ACC112 (cell line): Measurements from ENCODE around the gene RBSN.
A peak's percentile ranks its signal among the peaks of the same experiment; 100 is the strongest.

Experiments used
- H2AFZ ChIP-seq: fragments of 200-600 bp; sonication (generic); one replicate; pipeline ENCODE4 v1.6.0; 2017; ENCODE audit warnings: antibody characterized with exemption, low read length; ENCODE audit not compliant: unreplicated experiment
- H3K27ac ChIP-seq: fragments of 200-600 bp; sonication (generic); 2 replicates; pipeline ENCODE4 v1.5.1; 2014; ENCODE audit warnings: low read depth, mild to moderate bottlenecking, antibody characterized with exemption, low read length, moderate library complexity
- H3K27me3 ChIP-seq: fragments of 200-600 bp; sonication (generic); 2 replicates; pipeline ENCODE4 v1.6.1; 2014; ENCODE audit warnings: mild to moderate bottlenecking, antibody characterized with exemption, low read length, moderate library complexity, mixed read lengths; ENCODE audit not compliant: insufficient read depth
- H3K36me3 ChIP-seq: fragments of 200-600 bp; sonication (generic); 2 replicates; pipeline ENCODE4 v1.6.1; 2016; ENCODE audit warnings: mild to moderate bottlenecking, antibody characterized with exemption, low read length, moderate library complexity, mixed read lengths; ENCODE audit not compliant: insufficient read depth
- H3K4me1 ChIP-seq: fragments of 200-600 bp; sonication (generic); one replicate; pipeline ENCODE4 v1.6.1; 2016; ENCODE audit warnings: low read length, mixed read lengths; ENCODE audit not compliant: insufficient read depth, unreplicated experiment, control insufficient read depth
- H3K4me3 ChIP-seq: fragments of 200-600 bp; sonication (generic); 2 replicates; pipeline ENCODE4 v1.5.1; 2014; ENCODE audit warnings: mild to moderate bottlenecking, low read depth, low read length
- H3K79me2 ChIP-seq: fragments of 200-600 bp; sonication (generic); one replicate; pipeline ENCODE4 v1.6.0; 2016; ENCODE audit warnings: low read length; ENCODE audit not compliant: control insufficient read depth, unreplicated experiment, insufficient read depth

RBSN gene

DNA sequence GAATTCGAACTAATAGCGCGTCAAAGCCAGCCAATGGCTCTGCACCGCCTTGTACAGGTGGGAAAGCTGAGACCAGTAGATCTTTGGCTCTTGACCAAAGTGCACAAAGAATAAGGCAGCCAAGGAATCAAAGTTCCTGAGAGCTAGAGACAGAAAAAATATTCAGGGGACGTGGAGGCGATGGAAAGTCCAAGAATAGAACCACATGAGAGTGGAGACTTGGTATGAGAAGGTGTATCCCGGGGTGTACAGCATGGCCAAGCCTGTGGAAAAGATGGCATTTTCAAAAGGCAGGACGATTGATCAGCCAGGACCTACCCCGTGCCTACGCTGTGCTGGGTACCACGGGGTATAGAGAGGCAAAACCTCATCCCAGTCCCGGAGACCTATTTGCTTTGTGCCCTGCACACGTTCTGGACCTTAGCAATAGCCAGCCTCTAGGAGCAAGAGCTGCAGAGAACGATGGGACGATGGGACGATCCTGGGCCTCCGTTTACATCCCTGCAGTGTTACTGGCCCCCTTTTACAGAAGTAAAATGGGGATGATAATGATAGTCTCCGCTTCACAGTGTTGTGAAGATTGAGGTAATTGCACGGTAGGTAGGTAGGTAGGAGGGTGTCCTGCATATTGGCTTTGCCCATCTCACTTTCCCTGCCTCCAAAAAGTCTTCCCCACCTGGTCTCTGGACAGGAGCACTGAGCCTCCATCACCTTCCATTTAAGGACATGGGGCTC lies 583 bp upstream of the RBSN start:
- peak overlapping the region; percentile 86 for H2AFZ ChIP-seq
- H3K27ac ChIP-seq, result peak overlapping the region; percentile 8; the same call in 1 of the 2 replicates
- H3K4me1 ChIP-seq, result peaks cover 15% of the 10 kb centered on the region
- H3K4me3 ChIP-seq, result peak overlapping the region; percentile 98
- H3K27me3 ChIP-seq, result no peaks in the 10 kb centered on the region
- H3K36me3 ChIP-seq, result no peaks in the 10 kb centered on the region; the same call in 1 of the 2 replicates
- peaks cover 21% of the 10 kb centered on the region for H3K79me2 ChIP-seq

DNA sequence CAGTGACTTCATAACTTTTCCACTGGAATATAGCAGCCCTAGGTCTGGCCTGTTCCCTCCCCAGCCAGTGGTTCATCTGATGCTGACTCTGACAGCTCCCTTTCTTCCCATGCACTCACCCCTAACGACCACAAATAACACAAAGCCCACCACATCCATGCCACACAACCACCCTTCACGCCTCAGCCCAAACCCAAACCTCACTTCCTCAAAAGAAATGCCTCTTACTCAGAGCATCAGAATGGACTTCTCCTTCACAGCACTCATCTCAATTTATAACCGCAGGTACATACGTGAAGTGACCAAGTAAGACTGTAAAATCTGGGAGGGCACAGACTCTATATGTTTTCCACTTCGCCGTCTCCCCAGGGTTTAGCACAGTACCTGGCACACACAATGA lies 1.1 kb downstream of the RBSN start:
- no peaks in the 10 kb centered on the region; the same call in 1 of the 2 replicates for H3K36me3 ChIP-seq
- H2AFZ ChIP-seq, result no peak overlapping the region
- peaks cover 21% of the 10 kb centered on the region for H3K79me2 ChIP-seq
- no peak overlapping the region for H3K27ac ChIP-seq
- H3K4me3 ChIP-seq, result peak overlapping the region; percentile 98
- H3K27me3 ChIP-seq, result no peaks in the 10 kb centered on the region
- H3K4me1 ChIP-seq, result peaks cover 15% of the 10 kb centered on the region

DNA sequence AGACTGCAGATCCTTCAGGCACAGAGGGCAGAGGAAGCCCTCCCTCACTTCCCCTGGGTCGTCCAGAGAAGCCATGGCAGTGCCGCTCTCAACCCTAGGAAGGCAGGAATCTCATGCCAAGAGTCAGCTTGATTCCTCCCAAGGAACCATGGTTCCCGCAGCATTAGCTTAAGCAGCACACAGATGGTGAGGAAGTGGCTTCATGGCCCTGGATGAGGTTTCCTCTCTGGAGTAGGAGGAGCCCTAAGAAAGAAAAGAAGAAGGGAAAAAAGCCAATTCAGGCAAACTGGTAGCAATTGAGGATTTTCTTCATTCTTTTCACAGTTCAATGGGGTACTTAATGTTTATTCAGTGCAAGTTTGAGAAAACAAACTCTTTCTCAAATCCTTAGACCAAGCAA lies 2.9 kb downstream of the RBSN start:
- Histone ChIP-seq H3K79me2 (peaks cover 21% of the 10 kb centered on the region), H3K27me3 (no peaks in the 10 kb centered on the region), H3K4me3 (no peak overlapping the region), H2AFZ (no peak overlapping the region), H3K27ac (no peak overlapping the region), H3K4me1 (peaks cover 15% of the 10 kb centered on the region), H3K36me3 (no peaks in the 10 kb centered on the region; the same call in 1 of the 2 replicates)

DNA sequence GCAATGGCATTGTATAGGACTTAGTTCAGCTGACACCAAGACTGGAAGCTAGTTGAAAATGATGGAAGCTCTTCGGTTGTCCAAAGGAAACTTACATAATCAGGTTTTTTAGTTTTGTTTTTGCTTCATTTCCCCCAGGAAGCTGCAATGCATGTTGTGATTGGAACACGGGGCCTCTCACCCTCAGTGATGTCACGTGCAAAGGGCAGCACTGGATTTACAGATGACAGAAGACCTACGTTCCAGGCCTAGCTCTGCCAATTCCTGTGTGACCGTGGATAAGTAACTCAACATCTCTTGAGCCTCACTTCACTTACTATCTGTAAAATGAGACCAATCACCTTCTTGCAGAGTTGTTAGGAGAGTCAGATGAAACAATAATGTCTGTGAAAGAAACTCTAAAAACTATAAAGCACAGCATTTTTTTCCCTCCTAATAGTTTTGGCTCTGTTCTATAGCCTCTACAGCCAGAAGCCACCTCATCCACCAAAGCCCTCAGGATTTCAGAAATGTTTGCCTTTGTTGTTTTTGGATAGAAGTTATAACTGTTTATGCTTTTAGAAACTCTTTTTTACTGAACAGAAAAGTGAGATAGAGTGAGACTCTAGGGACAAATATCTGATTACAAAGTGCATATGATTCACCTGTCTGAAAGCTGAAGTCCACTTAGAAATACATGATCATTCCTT lies 4.6 kb downstream of the RBSN start:
- no peaks in the 10 kb centered on the region for H3K27me3 ChIP-seq
- no peak overlapping the region for H2AFZ ChIP-seq
- H3K27ac ChIP-seq, result peak overlapping the region; percentile 31
- H3K79me2 ChIP-seq, result peaks cover 21% of the 10 kb centered on the region
- H3K36me3 ChIP-seq, result peaks cover 5% of the 10 kb centered on the region; the same call in 1 of the 2 replicates
- H3K4me1 ChIP-seq, result peaks cover 7% of the 10 kb centered on the region
- H3K4me3 ChIP-seq, result no peak overlapping the region

DNA sequence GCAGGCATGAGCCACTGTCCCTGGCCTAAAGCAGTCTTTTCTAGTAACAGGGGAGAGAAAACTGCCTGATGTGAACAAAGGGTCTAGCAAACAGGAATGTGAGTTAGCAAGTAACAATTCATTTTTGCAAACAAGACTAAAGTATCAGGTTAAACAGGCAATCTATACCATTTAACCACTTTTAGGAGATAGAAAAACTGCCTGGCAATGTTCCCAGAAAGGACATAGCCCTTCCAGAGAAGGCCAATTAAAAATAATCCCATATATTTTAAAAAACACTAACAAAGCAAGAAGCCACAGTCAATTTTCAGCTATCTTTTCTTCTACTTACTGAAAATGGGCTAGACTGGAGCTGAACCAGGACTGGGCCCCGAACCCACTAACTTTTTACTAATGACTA lies 6.3 kb downstream of the RBSN start:
- Histone ChIP-seq H3K27ac (no peak overlapping the region), H3K4me3 (no peak overlapping the region), H2AFZ (no peak overlapping the region), H3K4me1 (peaks cover 2% of the 10 kb centered on the region), H3K27me3 (no peaks in the 10 kb centered on the region), H3K79me2 (peaks cover 10% of the 10 kb centered on the region), H3K36me3 (peaks cover 5% of the 10 kb centered on the region; the same call in 1 of the 2 replicates)

DNA sequence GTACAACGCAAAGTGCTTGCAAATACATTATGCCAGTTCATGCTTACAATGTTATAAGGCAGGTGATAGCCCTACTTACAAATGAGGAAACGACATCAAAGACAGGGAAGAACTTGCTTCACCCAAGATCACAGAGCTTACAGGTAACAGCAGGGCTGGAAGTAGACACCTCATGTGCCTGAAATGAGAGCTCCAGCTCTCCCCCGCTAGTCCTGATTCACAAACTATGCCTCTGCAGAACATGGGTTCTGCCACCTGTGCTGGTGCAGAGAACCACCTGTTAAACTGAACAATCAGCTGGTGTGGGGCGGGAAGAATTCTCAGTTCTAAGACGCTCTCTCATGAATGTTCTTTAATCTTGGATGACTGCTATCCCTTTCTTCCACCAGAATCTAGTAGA lies 7.4 kb downstream of the RBSN start:
- Histone ChIP-seq H3K79me2 (peaks cover under 1% of the 10 kb centered on the region), H3K4me1 (no peaks in the 10 kb centered on the region), H3K27ac (no peak overlapping the region), H3K36me3 (peaks cover 5% of the 10 kb centered on the region; the same call in 1 of the 2 replicates), H3K27me3 (no peaks in the 10 kb centered on the region), H2AFZ (no peak overlapping the region), H3K4me3 (no peak overlapping the region)

DNA sequence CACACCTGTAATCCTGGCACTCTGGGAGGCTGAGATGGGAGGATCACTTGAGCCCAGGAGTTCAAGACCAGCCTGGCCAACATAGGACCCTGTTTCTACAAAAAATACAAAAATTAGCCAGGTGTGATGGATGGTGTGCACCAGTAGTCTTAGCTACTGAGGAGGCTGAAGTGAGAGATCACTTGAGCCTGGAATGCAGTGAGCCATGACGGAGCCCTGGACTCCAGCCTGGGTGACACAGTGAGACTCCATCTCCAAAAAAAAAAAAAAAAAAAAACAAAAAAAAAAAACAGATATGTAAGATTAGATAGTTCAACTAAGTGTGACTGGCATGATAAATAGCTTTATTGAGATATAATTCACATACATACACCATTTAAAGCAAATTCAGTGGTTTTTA lies 9.7 kb downstream of the RBSN start:
- Histone ChIP-seq H2AFZ (no peak overlapping the region), H3K79me2 (no peaks in the 10 kb centered on the region), H3K4me3 (no peak overlapping the region), H3K27me3 (no peaks in the 10 kb centered on the region), H3K4me1 (no peaks in the 10 kb centered on the region), H3K36me3 (peaks cover 14% of the 10 kb centered on the region; the same call in 1 of the 2 replicates), H3K27ac (no peak overlapping the region)

DNA sequence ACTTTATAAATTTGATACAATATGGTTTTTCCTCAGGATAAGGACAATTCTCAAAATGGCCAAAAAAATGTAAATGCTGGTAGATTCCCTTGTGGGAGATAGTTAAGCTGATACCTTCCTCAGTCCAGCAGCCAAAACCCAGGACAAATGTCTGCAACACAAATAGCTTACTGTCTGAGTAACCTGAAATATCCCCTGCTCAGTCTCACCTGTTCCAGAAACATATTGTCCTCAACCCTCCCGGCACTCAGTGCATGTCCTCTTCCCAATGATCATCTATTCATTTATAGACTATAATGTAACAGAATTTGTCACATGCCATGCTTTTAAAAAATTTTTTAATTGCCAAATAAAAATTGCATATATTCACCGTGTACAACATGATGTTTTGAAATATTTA lies 12.2 kb downstream of the RBSN start:
- Histone ChIP-seq H2AFZ (no peak overlapping the region), H3K27me3 (no peaks in the 10 kb centered on the region), H3K4me3 (no peak overlapping the region), H3K4me1 (peaks cover 7% of the 10 kb centered on the region), H3K79me2 (no peaks in the 10 kb centered on the region), H3K27ac (no peak overlapping the region), H3K36me3 (peaks cover 23% of the 10 kb centered on the region; the same call in 1 of the 2 replicates)

DNA sequence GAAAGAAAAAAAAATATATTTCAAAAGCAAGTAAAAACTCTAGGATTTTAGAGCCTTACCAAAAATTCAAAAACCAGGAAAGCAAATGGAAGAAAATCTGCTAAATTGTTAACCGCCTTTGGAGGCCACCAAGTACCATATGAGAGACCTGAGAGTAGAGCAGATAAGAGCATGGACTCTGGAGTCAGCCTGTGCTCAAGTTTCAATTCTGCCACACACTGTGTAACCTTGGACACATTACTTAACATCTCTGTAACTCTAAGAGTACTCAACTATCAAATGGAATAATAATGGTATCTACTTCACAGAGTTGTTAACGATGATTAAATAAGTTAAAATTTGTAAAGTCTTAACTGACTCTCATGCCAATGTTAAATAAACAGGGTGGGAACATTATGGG lies 12.7 kb downstream of the RBSN start:
- no peak overlapping the region for H3K27ac ChIP-seq
- no peak overlapping the region for H3K4me3 ChIP-seq
- peaks cover 7% of the 10 kb centered on the region for H3K4me1 ChIP-seq
- peaks cover 23% of the 10 kb centered on the region; the same call in 1 of the 2 replicates for H3K36me3 ChIP-seq
- no peaks in the 10 kb centered on the region for H3K27me3 ChIP-seq
- H2AFZ ChIP-seq, result no peak overlapping the region
- H3K79me2 ChIP-seq, result no peaks in the 10 kb centered on the region

DNA sequence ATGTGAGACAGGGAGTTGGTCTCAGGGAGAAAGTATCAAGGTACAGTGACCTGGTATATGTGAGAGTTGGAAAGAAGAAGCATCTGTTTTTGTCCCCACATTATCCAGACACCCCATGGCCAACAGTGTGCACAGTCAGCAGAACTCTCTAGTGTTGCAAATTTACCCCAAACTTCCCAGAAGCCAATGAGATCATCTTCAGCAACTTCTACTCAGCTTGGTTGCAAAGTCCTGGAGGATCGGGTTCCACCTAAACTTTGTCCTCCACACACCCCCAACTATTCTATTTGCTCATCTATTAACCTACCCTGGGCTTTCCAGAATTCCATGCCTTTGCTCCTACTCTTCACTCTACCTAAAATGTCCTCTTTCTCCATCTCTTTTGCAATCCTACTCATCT lies 15.7 kb downstream of the RBSN start:
- H3K79me2 ChIP-seq, result no peaks in the 10 kb centered on the region
- no peak overlapping the region for H3K4me3 ChIP-seq
- H3K4me1 ChIP-seq, result peaks cover 7% of the 10 kb centered on the region
- peaks cover 35% of the 10 kb centered on the region for H3K36me3 ChIP-seq
- H3K27ac ChIP-seq, result no peak overlapping the region
- no peak overlapping the region for H2AFZ ChIP-seq
- no peaks in the 10 kb centered on the region for H3K27me3 ChIP-seq
